Smooth muscle cell (in vitro differentiated cells): Measurements from ENCODE around the gene DAGLA. TPM values are rescaled to one million over a fixed set of nuclear protein-coding genes. Genes with fewer than 3 reads are reported as not detected.

ENCODE experiments used
- DNase-seq: peaks from one replicate; lab custom pipeline; 2025; ENCODE audit not compliant: unreplicated experiment; lab: John Stamatoyannopoulos, UW
- H2AFZ ChIP-seq: fragments of 200-600 bp; sonication (generic); 2 replicates; pipeline ENCODE4 v1.6.0; 2016; ENCODE audit warnings: antibody characterized with exemption, low read depth, mild to moderate bottlenecking
- H3F3A ChIP-seq: fragments of 200-600 bp; sonication (generic); 2 replicates; pipeline ENCODE4 v1.6.0; 2017; ENCODE audit warnings: antibody characterized with exemption, low read depth
- H3K27ac ChIP-seq: fragments of 200-600 bp; sonication (generic); 2 replicates; pipeline ENCODE4 v1.5.1; 2016; ENCODE audit warnings: low read depth, mild to moderate bottlenecking
- H3K27me3 ChIP-seq: fragments of 200-600 bp; sonication (generic); 2 replicates; pipeline ENCODE4 v1.6.1; 2016; ENCODE audit warnings: low read depth, mild to moderate bottlenecking
- H3K36me3 ChIP-seq: fragments of 200-600 bp; sonication (generic); 2 replicates; pipeline ENCODE4 v1.5.1; 2016; ENCODE audit warnings: low read depth
- H3K4me1 ChIP-seq: fragments of 200-600 bp; sonication (generic); 2 replicates; pipeline ENCODE4 v1.5.1; 2016; ENCODE audit warnings: low read depth
- H3K4me2 ChIP-seq: fragments of 200-600 bp; sonication (generic); 2 replicates; pipeline ENCODE4 v1.6.0; 2016; ENCODE audit warnings: mild to moderate bottlenecking
- H3K4me3 ChIP-seq: fragments of 200-600 bp; sonication (generic); 2 replicates; pipeline ENCODE4 v1.5.1; 2016; ENCODE audit warnings: mild to moderate bottlenecking
- H3K79me2 ChIP-seq: fragments of 200-600 bp; sonication (generic); 2 replicates; pipeline ENCODE4 v1.6.0; 2016; ENCODE audit warnings: low read depth, mild to moderate bottlenecking
- H3K9ac ChIP-seq: fragments of 200-600 bp; sonication (generic); 2 replicates; pipeline ENCODE4 v1.6.0; 2016; ENCODE audit warnings: low read depth
- H3K9me3 ChIP-seq: fragments of 200-600 bp; sonication (generic); replicated peaks from 2 replicates; pipeline ENCODE4 v1.5.1; 2016; ENCODE audit warnings: low read depth
- H4K20me1 ChIP-seq: fragments of 200-600 bp; sonication (generic); 2 replicates; pipeline ENCODE4 v1.6.0; 2016; ENCODE audit warnings: low read depth
- WGBS: methylation state at CpG from one replicate; pipeline ENCODE4 v1.1.7; 2016; ENCODE audit warnings: low lambda C conversion rate; 5-methylcytosine and 5-hydroxymethylcytosine counted together
- polyA plus RNA-seq: library from polyadenylated mRNA; unstranded; fragments of >200 nt; fragmentation: Nextera tagmentation; extraction: Ambion mirVana; gene quantifications from 2 replicates; pipeline ENCODE4 v1.2.1, GENCODE V29; 2016
- total RNA-seq: library from RNA; depleted of rRNA; stranded (reverse); fragments of >200 nt; gene quantifications from 2 replicates; pipeline ENCODE4 v1.2.3, GENCODE V29; 2014
- TF ChIP-seq, protein P1 (sequence below): fragments of 200-600 bp; sonication (generic); IDR thresholded peaks from 2 replicates; pipeline ENCODE4 v1.5.1; 2017; ENCODE audit warnings: borderline replicate concordance, mild to moderate bottlenecking, antibody characterized with exemption; ENCODE audit not compliant: insufficient read depth, poor library complexity, severe bottlenecking

Gene DAGLA
- total and polyA plus RNA-seq, 2 experiments from 2014 or later: 1.3 to 3.9 TPM

GRCh38 chr11:61730240-61730994, 50.2 kb downstream of the DAGLA start:
- WGBS: 77% methylated on average over 13 of the region's 13 CpGs
- H3K27me3 ChIP-seq: no peaks in the 10 kb centered on the region
- no peaks in the 10 kb centered on the region for H3K36me3 ChIP-seq
- peak overlapping the region; percentile 30 for H3K27ac ChIP-seq
- no peaks in the 10 kb centered on the region for H3F3A ChIP-seq
- TF ChIP-seq, protein P1, sequence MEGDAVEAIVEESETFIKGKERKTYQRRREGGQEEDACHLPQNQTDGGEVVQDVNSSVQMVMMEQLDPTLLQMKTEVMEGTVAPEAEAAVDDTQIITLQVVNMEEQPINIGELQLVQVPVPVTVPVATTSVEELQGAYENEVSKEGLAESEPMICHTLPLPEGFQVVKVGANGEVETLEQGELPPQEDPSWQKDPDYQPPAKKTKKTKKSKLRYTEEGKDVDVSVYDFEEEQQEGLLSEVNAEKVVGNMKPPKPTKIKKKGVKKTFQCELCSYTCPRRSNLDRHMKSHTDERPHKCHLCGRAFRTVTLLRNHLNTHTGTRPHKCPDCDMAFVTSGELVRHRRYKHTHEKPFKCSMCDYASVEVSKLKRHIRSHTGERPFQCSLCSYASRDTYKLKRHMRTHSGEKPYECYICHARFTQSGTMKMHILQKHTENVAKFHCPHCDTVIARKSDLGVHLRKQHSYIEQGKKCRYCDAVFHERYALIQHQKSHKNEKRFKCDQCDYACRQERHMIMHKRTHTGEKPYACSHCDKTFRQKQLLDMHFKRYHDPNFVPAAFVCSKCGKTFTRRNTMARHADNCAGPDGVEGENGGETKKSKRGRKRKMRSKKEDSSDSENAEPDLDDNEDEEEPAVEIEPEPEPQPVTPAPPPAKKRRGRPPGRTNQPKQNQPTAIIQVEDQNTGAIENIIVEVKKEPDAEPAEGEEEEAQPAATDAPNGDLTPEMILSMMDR: no peak
- H3K9me3 ChIP-seq: no peaks in the 10 kb centered on the region
- H3K4me2 ChIP-seq: no peak overlapping the region
- no peak overlapping the region for H3K9ac ChIP-seq
- no peak for DNase-seq
- no peaks in the 10 kb centered on the region for H4K20me1 ChIP-seq
- H3K4me3 ChIP-seq: no peak overlapping the region
- no peaks in the 10 kb centered on the region for H3K79me2 ChIP-seq
- H2AFZ ChIP-seq: no peak overlapping the region
- H3K4me1 ChIP-seq: no peaks in the 10 kb centered on the region

GRCh38 chr11:61731211-61731951, 51.2 kb downstream of the DAGLA start:
- H4K20me1 ChIP-seq: no peaks in the 10 kb centered on the region
- H3K36me3 ChIP-seq: no peaks in the 10 kb centered on the region
- H3F3A ChIP-seq: no peaks in the 10 kb centered on the region
- no peak overlapping the region for H3K27ac ChIP-seq
- no peaks in the 10 kb centered on the region for H3K4me1 ChIP-seq
- H3K4me3 ChIP-seq: no peak overlapping the region
- H3K27me3 ChIP-seq: no peaks in the 10 kb centered on the region
- DNase-seq: no peak
- no peak overlapping the region for H3K9ac ChIP-seq
- TF ChIP-seq, protein P1: no peak
- H3K4me2 ChIP-seq: no peak overlapping the region
- H3K9me3 ChIP-seq: no peaks in the 10 kb centered on the region
- WGBS: 88% methylated on average over 19 of the region's 19 CpGs
- no peaks in the 10 kb centered on the region for H3K79me2 ChIP-seq
- H2AFZ ChIP-seq: no peak overlapping the region

GRCh38 chr11:61731952-61732675, 51.9 kb downstream of the DAGLA start:
- no peak for DNase-seq
- Histone ChIP-seq H3K4me1 (no peaks in the 10 kb centered on the region), H3K36me3 (no peaks in the 10 kb centered on the region), H3K9ac (no peak overlapping the region), H3K4me3 (no peak overlapping the region), H3K4me2 (no peak overlapping the region), H3K27me3 (no peaks in the 10 kb centered on the region), H3K79me2 (no peaks in the 10 kb centered on the region), H4K20me1 (no peaks in the 10 kb centered on the region), H3F3A (no peaks in the 10 kb centered on the region), H2AFZ (no peak overlapping the region), H3K9me3 (no peaks in the 10 kb centered on the region), H3K27ac (no peak overlapping the region)
- WGBS: 91% methylated on average over 8 of the region's 8 CpGs
- TF ChIP-seq, protein P1: no peak
